Head of caudate nucleus (tissue), 42 donors: ENCODE measurements around the gene LYPD4.

Source experiments
- DNase-seq, 42 donors: peaks; one replicate each; pipeline versions ENCODE4 v3.0.0 to v3.0.0-alpha.2; 2020 to 2021; ENCODE audit warnings: mixed read lengths in 7 of 42
- intact Hi-C: fragments of 100-400 bp; cut with DNase I; formaldehyde crosslinking; loops from one replicate; pipeline ENCODE4 v1.15.0; 2022

Gene LYPD4

GRCh38 chr19:41860419-41861115 is 16.1 kb upstream of the LYPD4 start:
- intact Hi-C loops: loop anchor here (5.0 kb wide), 1 partner anchor 97 kb away; the partner anchor contains the start of gene RABAC1
- DNase-seq: peak in 10 of 42 donors; percentile 9 to 50 (median 26)

DNA sequence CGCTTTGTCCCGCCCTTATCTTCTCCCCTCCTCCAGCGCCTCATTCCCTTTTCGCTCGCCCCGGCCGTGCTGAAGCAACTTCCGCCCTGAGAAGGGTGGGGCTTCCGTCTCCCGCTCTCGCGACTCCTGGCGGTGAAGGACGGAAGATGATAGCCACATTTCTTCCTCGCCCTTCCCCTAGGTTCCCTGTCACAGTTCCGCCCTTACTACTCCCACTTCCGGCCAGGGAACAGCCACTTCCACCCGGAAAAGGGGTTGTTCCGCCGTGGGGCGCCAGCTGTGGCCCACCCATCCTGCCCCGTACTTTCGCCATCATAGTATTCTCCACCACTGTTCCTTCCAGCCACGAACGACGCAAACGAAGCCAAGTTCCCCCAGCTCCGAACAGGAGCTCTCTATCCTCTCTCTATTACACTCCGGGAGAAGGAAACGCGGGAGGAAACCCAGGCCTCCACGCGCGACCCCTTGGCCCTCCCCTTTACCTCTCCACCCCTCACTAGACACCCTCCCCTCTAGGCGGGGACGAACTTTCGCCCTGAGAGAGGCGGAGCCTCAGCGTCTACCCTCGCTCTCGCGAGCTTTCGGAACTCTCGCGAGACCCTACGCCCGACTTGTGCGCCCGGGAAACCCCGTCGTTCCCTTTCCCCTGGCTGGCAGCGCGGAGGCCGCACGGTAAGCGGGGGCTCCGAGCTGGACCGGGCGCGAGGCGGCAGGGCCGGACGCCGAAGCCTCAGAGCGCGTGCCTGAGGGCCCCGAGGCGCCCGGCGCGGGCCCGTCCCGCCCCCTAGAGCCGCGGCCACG is 15.3 kb upstream of the LYPD4 start, which contains the start of gene RPS19:
TSS of gene RPS19 (plus strand) at position 638 of the 801 bp plus-strand sequence. CDS start 520 bp downstream, outside the sequence.
- peak; percentile 97 to 100 (median 99) for DNase-seq
- intact Hi-C loops: loop anchor here (5.0 kb wide), 1 partner anchor 97 kb away; the partner anchor contains the start of gene RABAC1

DNA sequence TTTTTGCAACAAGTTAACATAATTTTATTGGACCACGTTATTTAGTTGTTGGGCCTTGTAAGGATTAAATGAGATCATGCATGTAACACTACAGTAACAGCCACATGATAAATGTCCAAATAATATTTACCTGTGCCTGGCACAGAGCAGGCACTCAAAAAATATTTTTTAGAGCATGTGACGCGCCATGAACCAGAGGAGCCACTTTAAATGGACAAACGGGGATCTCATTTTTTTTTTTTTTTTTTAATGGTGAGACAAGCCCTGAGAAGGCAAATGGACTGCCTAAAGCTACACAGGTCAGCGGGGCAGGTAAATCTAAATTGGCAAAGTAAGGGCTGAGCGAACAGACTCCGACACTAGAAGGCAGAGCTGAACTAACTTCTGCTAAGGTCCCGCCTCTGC is 14.7 kb upstream of the LYPD4 start:
- no peak for DNase-seq
- intact Hi-C loops: no loop called here

GRCh38 chr19:41853768-41854167 is 9.3 kb upstream of the LYPD4 start:
- intact Hi-C loops: no loop called here
- DNase-seq: no peak

DNA sequence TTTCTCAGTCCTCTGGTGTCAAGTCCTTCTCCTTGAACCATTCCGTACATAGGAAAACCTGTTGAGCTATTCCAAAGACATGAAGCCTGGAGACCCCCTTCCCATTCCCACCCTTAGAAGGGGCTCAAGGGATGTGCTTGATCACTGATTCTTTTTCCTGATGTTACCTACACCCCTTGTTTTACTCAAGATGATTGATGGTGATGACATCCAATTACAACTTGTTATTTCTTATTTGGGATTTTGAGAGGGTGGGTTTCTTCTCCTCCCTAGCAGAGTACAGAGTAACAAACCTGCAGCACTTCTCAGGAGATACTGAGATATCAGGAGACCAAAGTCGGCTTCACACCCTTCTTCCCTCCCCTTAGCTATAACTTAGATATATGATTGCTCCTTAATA is 8.9 kb upstream of the LYPD4 start:
- DNase-seq: no peak

DNA sequence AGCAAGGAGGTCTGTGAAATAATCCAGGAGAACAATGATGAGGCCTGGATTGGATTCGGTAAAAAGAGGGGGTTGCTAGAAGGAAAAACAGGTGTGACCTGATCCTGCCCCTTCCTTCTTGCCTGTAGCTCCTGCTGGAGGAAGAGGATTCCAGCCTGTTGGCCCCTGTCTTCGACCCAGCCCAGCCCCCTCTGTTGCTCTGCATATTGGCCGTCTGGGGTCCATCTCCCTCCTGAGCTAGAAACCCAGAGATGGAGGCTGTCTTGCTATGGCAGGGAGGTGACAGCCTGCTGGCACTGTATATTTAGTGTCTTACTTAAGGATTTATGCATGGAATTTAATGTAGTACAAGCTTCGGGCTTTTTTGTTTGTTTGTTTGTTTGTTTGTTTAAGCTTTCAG is 7.0 kb upstream of the LYPD4 start:
- intact Hi-C loops: no loop called here
- no peak for DNase-seq

More for the DNA sequence above, 8.9 kb upstream of the LYPD4 start:
- intact Hi-C loops: no loop called here

GRCh38 chr19:41850381-41850780 is 5.9 kb upstream of the LYPD4 start:
- intact Hi-C loops: no loop called here
- DNase-seq: no peak

DNA sequence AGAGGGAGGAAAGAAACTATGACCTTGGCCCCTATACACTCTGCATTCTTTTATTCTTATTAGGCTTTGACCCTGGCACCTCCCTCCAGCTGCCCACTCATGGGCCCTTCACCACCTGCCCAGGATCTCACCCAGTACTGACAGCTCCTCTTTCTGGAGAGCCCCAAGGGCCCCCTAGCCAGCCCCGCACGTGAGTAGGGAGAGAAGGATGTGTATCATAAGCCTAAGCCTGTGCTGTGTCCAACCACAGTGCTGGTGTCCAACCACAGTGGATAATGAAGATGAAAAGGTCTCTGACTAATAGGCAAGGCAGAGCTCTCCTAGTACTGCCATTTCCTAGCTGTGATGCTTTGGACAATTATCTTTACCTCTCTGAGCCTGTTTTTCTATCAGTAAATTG is 4.6 kb upstream of the LYPD4 start:
- intact Hi-C loops: no loop called here
- DNase-seq: no peak

GRCh38 chr19:41848666-41849065 is 4.2 kb upstream of the LYPD4 start:
- intact Hi-C loops: no loop called here
- no peak for DNase-seq

DNA sequence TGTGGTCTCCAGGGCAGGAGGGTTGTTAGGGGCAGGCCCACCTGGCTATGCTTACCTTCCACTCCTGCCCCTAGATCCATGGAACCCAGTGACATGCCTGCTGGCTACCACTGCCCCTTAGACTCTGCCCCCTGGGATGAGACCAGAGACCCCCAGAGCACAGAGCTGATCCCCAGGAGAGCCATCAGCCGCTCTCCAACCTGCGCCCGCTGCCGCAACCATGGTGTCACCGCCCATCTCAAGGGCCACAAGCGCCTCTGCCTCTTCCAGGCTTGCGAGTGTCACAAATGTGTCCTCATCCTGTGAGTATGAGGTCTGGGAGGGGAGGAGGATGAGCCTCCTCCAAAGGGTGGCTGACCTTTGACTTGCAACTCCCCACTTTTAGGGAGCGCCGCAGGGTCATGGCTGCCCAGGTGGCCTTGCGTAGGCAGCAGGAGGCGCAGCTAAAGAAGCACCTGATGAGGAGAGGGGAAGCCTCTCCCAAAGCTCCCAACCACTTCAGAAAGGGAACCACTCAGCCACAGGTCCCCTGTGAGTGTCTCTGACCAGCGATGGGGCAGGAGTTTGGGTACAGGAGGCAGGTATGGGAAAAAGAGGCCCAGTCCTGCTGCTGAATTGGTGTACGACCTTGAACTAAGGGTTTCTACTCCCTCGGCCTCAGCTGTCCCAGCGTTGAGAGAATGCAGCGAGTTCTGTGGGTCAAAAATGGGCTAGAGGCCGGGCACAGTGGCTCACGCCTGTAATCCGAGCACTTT is 3.0 kb upstream of the LYPD4 start:
- no peak for DNase-seq
- intact Hi-C loops: no loop called here

DNA sequence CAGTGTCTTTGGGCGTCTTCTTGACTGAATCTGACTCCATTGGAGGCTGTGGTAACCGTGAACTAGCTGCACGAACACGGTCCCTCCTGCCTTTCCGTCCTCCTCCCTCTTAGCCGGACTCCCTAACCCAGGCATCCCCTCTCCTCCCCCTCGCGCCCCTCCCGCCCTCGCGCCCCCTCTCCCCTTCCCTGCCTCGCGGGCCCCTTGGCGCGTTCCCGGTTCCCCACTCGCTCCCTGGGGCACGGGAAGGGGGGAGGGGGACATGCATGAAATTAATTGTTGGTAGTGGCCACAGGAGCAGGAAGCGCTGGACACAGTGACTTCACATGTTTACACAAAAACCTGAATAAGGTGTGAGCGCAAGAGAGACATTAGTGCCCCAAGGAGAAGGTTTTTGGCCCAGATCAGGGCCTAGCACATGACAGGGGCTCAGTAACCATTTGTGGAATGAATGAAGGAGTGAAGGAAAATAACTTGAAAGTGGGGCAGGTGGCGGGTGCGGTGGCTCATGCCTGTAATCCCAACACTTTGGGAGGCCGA is 638 bp upstream of the LYPD4 start:
- intact Hi-C loops: no loop called here
- no peak for DNase-seq

- intact Hi-C loops: no loop called here
- no peak for DNase-seq
Observed at GRCh38 chr19:41845001-41845050, 343 bp upstream of the LYPD4 start, which contains the start of gene DMRTC2. Gene DMRTC2 (plus strand): TSS chr19:41845042. CDS start chr19:41847429, 2,387 bp downstream.

- no peak for DNase-seq
- intact Hi-C loops: no loop called here
Observed at GRCh38 chr19:41843371-41843770, 1.1 kb downstream of the LYPD4 start.

DNA sequence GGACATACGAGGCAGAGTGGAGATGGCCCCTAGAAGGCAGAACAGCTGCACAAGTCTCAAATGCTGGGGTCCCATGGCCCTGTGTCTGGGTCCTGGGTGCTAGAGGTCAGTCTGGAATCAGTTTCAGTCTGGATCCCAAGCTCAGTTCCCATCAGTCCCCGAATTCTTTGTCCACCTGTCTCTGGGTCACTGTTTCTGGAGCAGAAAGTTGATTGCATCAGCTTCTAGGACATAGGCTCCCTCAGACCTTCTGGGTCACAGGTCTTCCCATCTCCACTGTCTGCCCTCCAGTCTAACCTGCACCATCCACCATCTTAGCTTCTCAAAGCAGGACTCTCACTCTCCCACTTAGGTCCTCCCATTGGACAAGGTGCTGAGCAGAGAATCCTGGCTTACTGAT is 5.3 kb downstream of the LYPD4 start:
- no peak for DNase-seq
- intact Hi-C loops: no loop called here

- intact Hi-C loops: no loop called here
- no peak for DNase-seq
Observed at GRCh38 chr19:41837981-41838708, 6.3 kb downstream of the LYPD4 start.

- intact Hi-C loops: no loop called here
- DNase-seq: peak in 23 of 42 donors; percentile 13 to 68 (median 44)
Observed at GRCh38 chr19:41821003-41821735, 23.3 kb downstream of the LYPD4 start.

GRCh38 chr19:41816761-41817160 is 27.7 kb downstream of the LYPD4 start:
- intact Hi-C loops: no loop called here
- no peak for DNase-seq

GRCh38 chr19:41815301-41815700 is 29.2 kb downstream of the LYPD4 start:
- intact Hi-C loops: no loop called here
- no peak for DNase-seq

DNA sequence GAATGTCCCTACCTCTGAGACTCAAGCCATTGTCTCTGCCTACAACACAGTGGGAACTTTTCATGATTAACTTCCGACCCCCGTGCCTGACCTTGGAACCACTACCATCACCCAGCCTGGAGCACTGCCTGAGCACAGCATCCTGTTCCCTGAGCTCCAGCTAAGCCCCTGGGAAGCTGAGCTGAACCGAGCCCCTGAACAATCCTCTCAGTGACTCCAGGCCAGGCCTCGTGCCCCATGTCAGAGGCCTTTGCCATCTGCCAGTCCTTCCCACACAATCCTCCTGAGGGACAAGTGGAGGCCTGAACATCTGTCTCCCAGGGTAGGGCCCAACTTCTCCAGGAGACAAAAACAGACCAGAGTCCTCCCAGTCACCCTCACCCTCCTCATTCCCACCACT is 30.6 kb downstream of the LYPD4 start:
- DNase-seq: no peak
- intact Hi-C loops: no loop called here
